Activated T-helper 9 cell treated with anti-CD3 and anti-CD28 coated beads, Interleukin-2, amount 50 U/mL, for 16 hours (primary cell): Measurements from ENCODE around the gene ANKS6.

Experiments used
- DNase-seq: peaks from one replicate; pipeline ENCODE4 v3.0.0-alpha.2; 2020; ENCODE audit warnings: low read depth

The ANKS6 gene

GRCh38 chr9:98796364-98797101 lies at the start of gene ANKS6:
Gene ANKS6 (minus strand): TSS chr9:98796555. CDS start chr9:98796491, 64 bp downstream.
- DNase-seq: peak; percentile 75

GRCh38 chr9:98846081-98846480 lies 49.7 kb upstream of the ANKS6 start:
- DNase-seq: no peak

GRCh38 chr9:98842510-98842909 lies 46.2 kb upstream of the ANKS6 start:
- DNase-seq: no peak

- no peak for DNase-seq
Measured at GRCh38 chr9:98839724-98840123, 43.4 kb upstream of the ANKS6 start.

GRCh38 chr9:98838868-98839565 lies 42.7 kb upstream of the ANKS6 start:
- no peak for DNase-seq

GRCh38 chr9:98838155-98838867 lies 42.0 kb upstream of the ANKS6 start:
- DNase-seq: no peak

GRCh38 chr9:98837516-98837915 lies 41.2 kb upstream of the ANKS6 start:
- no peak for DNase-seq

- DNase-seq: no peak
Measured at GRCh38 chr9:98836206-98836605, 39.9 kb upstream of the ANKS6 start.

- no peak for DNase-seq
Measured at GRCh38 chr9:98834386-98834785, 38.0 kb upstream of the ANKS6 start.

GRCh38 chr9:98833090-98833956 lies 37.0 kb upstream of the ANKS6 start:
- no peak for DNase-seq

GRCh38 chr9:98832768-98833089 lies 36.4 kb upstream of the ANKS6 start:
- DNase-seq: no peak

- DNase-seq: no peak
Measured at GRCh38 chr9:98831696-98832095, 35.3 kb upstream of the ANKS6 start.

- DNase-seq: no peak
Measured at GRCh38 chr9:98830554-98830953, 34.2 kb upstream of the ANKS6 start.

- no peak for DNase-seq
Measured at GRCh38 chr9:98829766-98830165, 33.4 kb upstream of the ANKS6 start.

GRCh38 chr9:98826716-98827115 lies 30.4 kb upstream of the ANKS6 start:
- DNase-seq: no peak

GRCh38 chr9:98825414-98825813 lies 29.1 kb upstream of the ANKS6 start:
- no peak for DNase-seq

GRCh38 chr9:98823666-98824334 lies 27.4 kb upstream of the ANKS6 start:
- no peak for DNase-seq

GRCh38 chr9:98822661-98823060 lies 26.3 kb upstream of the ANKS6 start:
- DNase-seq: no peak

- DNase-seq: no peak
Measured at GRCh38 chr9:98821831-98822230, 25.5 kb upstream of the ANKS6 start.

- DNase-seq: no peak
Measured at GRCh38 chr9:98819231-98819630, 22.9 kb upstream of the ANKS6 start.

- no peak for DNase-seq
Measured at GRCh38 chr9:98818764-98819163, 22.4 kb upstream of the ANKS6 start.
